Neural crest cell (in vitro differentiated cells): ENCODE measurements around the gene ACSF3. TPM values are rescaled to one million over a fixed set of nuclear protein-coding genes. Genes with fewer than 3 reads are reported as not detected.

ENCODE experiments used
- DNase-seq: peaks from one replicate; pipeline ENCODE4 v3.0.0; 2021; ENCODE audit warnings: low read depth, mixed read lengths, low spot score
- H3K27ac Mint-ChIP-seq: one replicate; pipeline ENCODE4 v1.8.0; 2021; ENCODE audit warnings: mild to moderate bottlenecking, mixed read lengths; ENCODE audit not compliant: unreplicated experiment
- H3K27me3 Mint-ChIP-seq: 2 replicates; pipeline ENCODE4 v1.8.0; 2021; ENCODE audit warnings: low read depth, mild to moderate bottlenecking, mixed read lengths
- H3K36me3 Mint-ChIP-seq: 2 replicates; pipeline ENCODE4 v1.8.0; 2021; ENCODE audit warnings: low read depth, mild to moderate bottlenecking, mixed read lengths
- H3K4me1 Mint-ChIP-seq: 2 replicates; pipeline ENCODE4 v1.8.0; 2021; ENCODE audit warnings: mixed read lengths
- H3K4me3 Mint-ChIP-seq: one replicate; pipeline ENCODE4 v1.8.0; 2021; ENCODE audit warnings: mild to moderate bottlenecking, mixed read lengths
- H3K9me3 Mint-ChIP-seq: 2 replicates; pipeline ENCODE4 v1.8.0; 2021; ENCODE audit warnings: mixed read lengths
- total RNA-seq: library from RNA; stranded (reverse); gene quantifications from 2 replicates; pipeline ENCODE4 v1.2.1, GENCODE V29; 2021
- TF ChIP-seq, protein P1 (sequence below): fragments of 200-600 bp; sonication (generic); conservative IDR thresholded peaks from 2 replicates; pipeline ENCODE4 v1.5.0; 2021; ENCODE audit warnings: antibody characterized with exemption, mild to moderate bottlenecking

ACSF3 gene
- total RNA-seq, 1 donor from 2014 or later: 31.0 TPM

DNA sequence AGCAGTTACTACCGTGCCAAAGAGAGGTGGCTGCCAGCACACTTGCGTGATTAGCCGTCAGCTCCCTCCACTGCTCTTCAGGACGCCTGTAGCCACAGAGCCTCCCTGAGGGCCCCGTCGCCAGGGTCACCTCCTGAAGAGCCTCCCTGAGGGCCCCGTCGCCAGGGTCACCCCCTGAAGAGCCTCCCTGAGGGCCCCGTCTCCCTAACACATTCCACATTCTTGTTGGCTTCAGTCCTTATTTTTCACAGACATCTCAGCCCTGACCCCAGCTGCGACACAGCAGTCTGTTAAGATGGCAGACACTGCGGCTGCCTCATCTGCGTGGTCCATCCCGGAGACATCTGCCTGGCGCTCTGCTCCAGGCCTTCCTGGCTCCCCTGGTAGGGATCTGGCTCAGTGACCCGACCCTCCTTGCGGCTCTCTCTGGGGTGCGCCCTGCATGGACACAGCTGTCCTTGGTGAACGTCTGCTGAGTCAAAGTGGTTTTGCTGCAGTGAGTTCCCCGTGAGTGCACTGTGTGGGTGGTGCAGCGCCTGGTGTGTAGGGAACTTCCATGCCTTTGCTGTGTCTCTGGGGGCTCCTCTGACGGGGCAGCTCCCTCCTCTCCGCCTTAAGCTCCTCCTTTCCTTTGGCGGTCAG is 11.4 kb downstream of the ACSF3 start:
- TF ChIP-seq, protein P1, sequence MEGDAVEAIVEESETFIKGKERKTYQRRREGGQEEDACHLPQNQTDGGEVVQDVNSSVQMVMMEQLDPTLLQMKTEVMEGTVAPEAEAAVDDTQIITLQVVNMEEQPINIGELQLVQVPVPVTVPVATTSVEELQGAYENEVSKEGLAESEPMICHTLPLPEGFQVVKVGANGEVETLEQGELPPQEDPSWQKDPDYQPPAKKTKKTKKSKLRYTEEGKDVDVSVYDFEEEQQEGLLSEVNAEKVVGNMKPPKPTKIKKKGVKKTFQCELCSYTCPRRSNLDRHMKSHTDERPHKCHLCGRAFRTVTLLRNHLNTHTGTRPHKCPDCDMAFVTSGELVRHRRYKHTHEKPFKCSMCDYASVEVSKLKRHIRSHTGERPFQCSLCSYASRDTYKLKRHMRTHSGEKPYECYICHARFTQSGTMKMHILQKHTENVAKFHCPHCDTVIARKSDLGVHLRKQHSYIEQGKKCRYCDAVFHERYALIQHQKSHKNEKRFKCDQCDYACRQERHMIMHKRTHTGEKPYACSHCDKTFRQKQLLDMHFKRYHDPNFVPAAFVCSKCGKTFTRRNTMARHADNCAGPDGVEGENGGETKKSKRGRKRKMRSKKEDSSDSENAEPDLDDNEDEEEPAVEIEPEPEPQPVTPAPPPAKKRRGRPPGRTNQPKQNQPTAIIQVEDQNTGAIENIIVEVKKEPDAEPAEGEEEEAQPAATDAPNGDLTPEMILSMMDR: no peak
- no peak for DNase-seq
- Mint-ChIP-seq H3K27ac (no peak overlapping the region), H3K9me3 (no peaks in the 10 kb centered on the region), H3K27me3 (no peaks in the 10 kb centered on the region), H3K36me3 (peaks cover 7% of the 10 kb centered on the region), H3K4me1 (no peaks in the 10 kb centered on the region), H3K4me3 (no peak overlapping the region)

DNA sequence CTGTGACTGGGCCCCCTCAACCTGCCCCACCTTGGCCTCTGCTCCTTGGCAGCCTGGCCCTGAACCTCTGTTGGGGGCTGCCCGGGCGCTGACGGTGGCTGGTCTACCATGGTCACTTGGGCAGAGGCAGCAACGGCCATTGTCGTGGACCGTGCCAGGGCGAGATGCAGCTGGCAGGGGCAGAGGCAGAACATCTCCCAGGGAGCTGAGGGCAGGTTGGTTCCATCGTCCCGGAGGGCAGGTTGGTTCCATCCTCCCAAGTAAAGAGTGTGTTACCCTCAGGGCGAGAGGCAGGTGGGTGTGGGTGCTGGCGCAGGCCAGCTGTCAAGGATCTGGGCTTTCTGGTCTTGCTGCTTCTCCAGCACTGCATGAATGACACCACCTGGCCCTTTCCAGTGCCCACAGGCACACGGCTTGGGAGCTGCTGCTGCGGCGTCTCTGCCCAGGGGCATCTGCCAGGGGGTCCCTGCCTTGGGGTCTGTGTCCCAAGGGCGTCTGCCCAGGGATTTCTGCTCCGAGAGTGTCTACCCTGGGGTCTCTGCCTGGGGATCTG is 12.0 kb downstream of the ACSF3 start:
- no peak overlapping the region for H3K27ac Mint-ChIP-seq
- H3K27me3 Mint-ChIP-seq: no peaks in the 10 kb centered on the region
- no peaks in the 10 kb centered on the region for H3K4me1 Mint-ChIP-seq
- DNase-seq: no peak
- peaks cover 7% of the 10 kb centered on the region for H3K36me3 Mint-ChIP-seq
- TF ChIP-seq, protein P1: no peak
- no peak overlapping the region for H3K4me3 Mint-ChIP-seq
- H3K9me3 Mint-ChIP-seq: no peaks in the 10 kb centered on the region

DNA sequence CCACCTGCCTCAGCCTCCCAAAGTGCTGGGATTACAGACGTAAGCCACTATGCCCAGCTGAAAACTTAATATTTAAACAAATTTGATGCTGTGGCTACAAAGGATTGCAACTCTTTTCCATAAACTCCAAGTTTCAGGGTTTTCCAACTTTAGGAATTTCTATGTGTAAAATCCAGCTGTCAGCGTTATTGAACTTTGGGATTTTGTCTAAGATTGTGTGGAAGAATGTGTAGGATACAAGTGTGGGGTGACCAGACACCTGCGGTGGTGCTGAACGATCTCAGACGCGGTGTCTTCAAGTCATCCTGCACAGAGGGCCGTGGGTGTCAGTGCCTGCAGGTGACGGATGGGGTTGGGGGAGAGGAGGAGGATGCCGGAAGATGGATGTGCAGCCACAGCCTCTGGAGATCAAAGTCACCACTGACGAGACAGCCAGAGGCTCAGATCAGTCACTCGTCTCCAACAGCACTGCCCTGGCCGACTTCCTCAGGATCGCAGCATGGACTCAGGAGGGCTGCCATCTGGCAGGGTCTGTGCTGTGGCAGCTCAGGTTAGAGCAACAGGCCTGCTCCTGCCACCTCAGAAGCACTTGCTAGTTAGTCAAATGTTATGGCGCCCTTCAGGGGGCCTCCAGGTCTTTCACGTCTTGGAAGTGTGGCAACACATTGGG is 13.0 kb downstream of the ACSF3 start:
- TF ChIP-seq, protein P1: no peak
- H3K27me3 Mint-ChIP-seq: no peaks in the 10 kb centered on the region
- H3K4me1 Mint-ChIP-seq: no peaks in the 10 kb centered on the region
- DNase-seq: no peak
- peaks cover 7% of the 10 kb centered on the region for H3K36me3 Mint-ChIP-seq
- no peak overlapping the region for H3K4me3 Mint-ChIP-seq
- no peak overlapping the region for H3K27ac Mint-ChIP-seq
- H3K9me3 Mint-ChIP-seq: no peaks in the 10 kb centered on the region

DNA sequence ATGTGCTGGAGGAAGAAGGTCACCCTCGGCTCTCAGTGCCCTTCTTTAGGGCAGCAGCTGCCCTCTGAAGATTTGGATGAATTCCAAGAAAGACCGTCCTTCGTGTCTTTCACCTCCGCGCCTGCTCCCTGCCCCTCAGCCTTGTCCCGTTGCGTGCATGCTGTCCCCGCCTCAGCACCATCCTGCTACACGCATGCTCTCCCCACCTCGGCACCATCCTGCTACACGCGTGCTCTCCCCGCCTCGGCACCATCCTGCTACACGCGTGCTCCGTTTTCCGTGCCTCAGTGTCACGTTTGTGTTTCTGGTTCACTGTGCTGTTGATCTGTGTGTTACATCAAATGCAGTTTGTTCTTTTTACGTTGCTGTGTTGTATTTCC is 13.5 kb downstream of the ACSF3 start:
- H3K27ac Mint-ChIP-seq: no peak overlapping the region
- peaks cover 7% of the 10 kb centered on the region for H3K36me3 Mint-ChIP-seq
- no peaks in the 10 kb centered on the region for H3K27me3 Mint-ChIP-seq
- H3K9me3 Mint-ChIP-seq: no peaks in the 10 kb centered on the region
- H3K4me1 Mint-ChIP-seq: no peaks in the 10 kb centered on the region
- TF ChIP-seq, protein P1: no peak
- no peak for DNase-seq
- H3K4me3 Mint-ChIP-seq: no peak overlapping the region

DNA sequence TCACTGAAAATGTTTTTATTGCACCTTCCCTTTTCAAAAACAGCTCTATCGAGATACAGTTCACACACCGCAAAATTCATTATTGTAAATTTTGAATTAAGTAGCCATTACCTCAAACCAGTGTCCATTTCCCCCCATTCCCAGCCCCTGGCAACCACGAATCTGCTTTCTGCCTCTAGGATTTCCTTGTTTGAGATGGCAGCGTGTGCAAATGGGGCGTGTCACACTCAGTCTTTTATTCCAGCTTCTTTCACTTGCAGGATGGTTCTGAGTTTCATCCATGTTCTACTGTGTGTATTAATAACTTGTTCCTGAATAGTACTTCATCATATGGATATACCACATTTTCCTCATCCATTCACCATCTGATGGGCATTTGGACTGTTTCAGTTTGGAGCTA is 14.8 kb downstream of the ACSF3 start:
- Mint-ChIP-seq H3K4me1 (no peaks in the 10 kb centered on the region), H3K4me3 (no peak overlapping the region), H3K27ac (no peak overlapping the region), H3K9me3 (no peaks in the 10 kb centered on the region), H3K27me3 (no peaks in the 10 kb centered on the region), H3K36me3 (peaks cover 7% of the 10 kb centered on the region)
- DNase-seq: no peak
- TF ChIP-seq, protein P1: no peak
